Skin of body (tissue), 2 donors: Measurements from ENCODE around the gene SIGLEC12. TPM values are rescaled to one million over a fixed set of nuclear protein-coding genes. Genes with fewer than 3 reads are reported as not detected.
"Not testable (repeated sequence)": the region's sequence is repeated elsewhere in the genome, so short reads cannot be mapped to it uniquely, and the experiment has no call there.

ENCODE experiments used
- DNase-seq: peaks from one replicate; lab custom pipeline; 2025; lab: John Stamatoyannopoulos, UW
- total RNA-seq: library from RNA; depleted of rRNA; stranded (reverse); fragments of >200 nt; gene quantifications from one replicate; pipeline ENCODE4 v1.2.3, GENCODE V29; 2014

SIGLEC12 gene
- total RNA-seq, 1 donor from 2014 or later = not detected

GRCh38 chr19:51524666-51525264 lies 23.2 kb upstream of the SIGLEC12 start:
- no peak for DNase-seq

GRCh38 chr19:51521781-51522180 lies 20.2 kb upstream of the SIGLEC12 start:
- DNase-seq = no peak

- no peak for DNase-seq
Measured at GRCh38 chr19:51521357-51521756, 19.8 kb upstream of the SIGLEC12 start.

GRCh38 chr19:51520728-51521127 lies 19.1 kb upstream of the SIGLEC12 start:
- no peak for DNase-seq

- DNase-seq = no peak
Measured at GRCh38 chr19:51514866-51515481, 13.4 kb upstream of the SIGLEC12 start.

- no peak for DNase-seq
Measured at GRCh38 chr19:51513968-51514367, 12.4 kb upstream of the SIGLEC12 start.

GRCh38 chr19:51511353-51511752 lies 9.8 kb upstream of the SIGLEC12 start:
- DNase-seq = no peak

GRCh38 chr19:51509823-51510660 lies 8.4 kb upstream of the SIGLEC12 start:
- DNase-seq = no peak

GRCh38 chr19:51508059-51508733 lies 6.6 kb upstream of the SIGLEC12 start:
- no peak for DNase-seq

- DNase-seq = no peak
Measured at GRCh38 chr19:51507640-51508058, 6.0 kb upstream of the SIGLEC12 start.

- no peak for DNase-seq
Measured at GRCh38 chr19:51507192-51507591, 5.6 kb upstream of the SIGLEC12 start.

GRCh38 chr19:51505904-51506303 lies 4.3 kb upstream of the SIGLEC12 start:
- DNase-seq = no peak

GRCh38 chr19:51503896-51504295 lies 2.3 kb upstream of the SIGLEC12 start:
- no peak for DNase-seq

GRCh38 chr19:51503286-51503817 lies 1.8 kb upstream of the SIGLEC12 start:
- DNase-seq = no peak

GRCh38 chr19:51500931-51501330 lies 669 bp downstream of the SIGLEC12 start:
- DNase-seq = not testable (repeated sequence)

GRCh38 chr19:51497666-51498065 lies 3.9 kb downstream of the SIGLEC12 start:
- DNase-seq = no peak

GRCh38 chr19:51493776-51494175 lies 7.8 kb downstream of the SIGLEC12 start:
- no peak for DNase-seq

GRCh38 chr19:51491586-51491985 lies 10.0 kb downstream of the SIGLEC12 start:
- no peak for DNase-seq

GRCh38 chr19:51490676-51491075 lies 10.9 kb downstream of the SIGLEC12 start:
- no peak for DNase-seq

GRCh38 chr19:51489113-51489512 lies 12.5 kb downstream of the SIGLEC12 start:
- no peak for DNase-seq

GRCh38 chr19:51488491-51488890 lies 13.1 kb downstream of the SIGLEC12 start:
- DNase-seq = no peak
